NCI-H2107 treated with DMSO at 0.1 percent for 48 hours (cell line): ENCODE results near the gene MSN.
"Not testable (repeated sequence)": the region's sequence is repeated elsewhere in the genome, so short reads cannot be mapped to it uniquely, and the experiment has no call there.

ENCODE experiments used
- DNase-seq: peaks from one replicate; lab custom pipeline; 2025; ENCODE audit not compliant: unreplicated experiment; lab: John Stamatoyannopoulos, UW

MSN gene

DNA sequence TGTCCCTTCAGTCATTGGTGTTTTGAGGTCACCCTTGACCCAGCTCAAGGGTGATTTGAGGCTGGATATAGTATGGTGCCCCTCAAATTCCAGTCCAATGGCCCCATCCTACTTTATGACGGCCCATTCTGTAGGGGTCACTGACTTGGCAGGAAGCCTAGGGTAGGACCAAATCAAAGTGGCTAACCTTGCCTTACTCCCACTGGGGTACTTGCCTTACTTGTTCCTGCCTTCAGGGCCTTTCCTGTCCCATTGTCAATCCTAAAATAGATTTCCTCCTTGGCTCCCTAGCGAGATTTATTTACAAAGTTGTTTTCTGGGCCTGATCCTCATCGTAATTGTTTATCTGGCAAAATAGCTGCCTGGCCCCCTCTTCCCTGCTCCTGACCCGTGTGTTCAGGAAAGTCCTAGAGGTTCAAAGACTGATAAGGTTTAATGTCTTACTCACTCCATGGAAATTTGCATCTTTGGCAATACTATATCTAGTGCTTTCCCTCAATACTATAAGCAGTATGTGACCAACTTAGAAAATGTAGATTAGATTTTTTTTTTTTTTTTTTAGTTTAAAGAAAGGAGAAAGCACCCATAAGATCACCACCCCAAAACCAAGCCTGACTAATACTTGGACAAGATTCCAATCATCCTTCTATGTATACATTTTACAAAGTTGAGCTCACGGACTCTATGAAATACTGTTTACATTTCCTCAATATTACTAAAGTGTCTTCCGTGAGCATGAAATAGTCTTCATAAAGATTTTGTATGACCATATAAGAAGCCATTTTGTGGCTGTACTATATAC, 44.8 kb downstream of the MSN start:
- no peak for DNase-seq

DNA sequence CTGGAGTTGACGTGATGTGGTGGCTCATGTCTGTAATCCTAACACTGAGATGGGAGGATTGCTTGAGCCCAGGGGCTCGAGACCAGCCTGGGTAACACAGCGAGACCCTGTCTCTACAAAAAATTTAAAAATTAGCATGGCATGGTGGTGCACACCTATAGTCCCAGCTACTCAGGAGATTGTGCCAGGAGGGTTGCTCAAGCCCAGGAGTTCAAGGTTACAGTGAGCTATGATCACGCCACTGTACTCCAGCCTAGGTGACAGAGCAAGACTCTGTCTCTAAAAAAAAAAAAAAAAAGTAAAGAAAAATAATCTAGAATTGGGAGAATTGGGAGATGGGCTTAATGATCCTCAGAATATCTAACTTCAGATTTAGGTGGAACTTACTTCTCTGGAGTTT, 51.1 kb downstream of the MSN start:
- DNase-seq = no peak

DNA sequence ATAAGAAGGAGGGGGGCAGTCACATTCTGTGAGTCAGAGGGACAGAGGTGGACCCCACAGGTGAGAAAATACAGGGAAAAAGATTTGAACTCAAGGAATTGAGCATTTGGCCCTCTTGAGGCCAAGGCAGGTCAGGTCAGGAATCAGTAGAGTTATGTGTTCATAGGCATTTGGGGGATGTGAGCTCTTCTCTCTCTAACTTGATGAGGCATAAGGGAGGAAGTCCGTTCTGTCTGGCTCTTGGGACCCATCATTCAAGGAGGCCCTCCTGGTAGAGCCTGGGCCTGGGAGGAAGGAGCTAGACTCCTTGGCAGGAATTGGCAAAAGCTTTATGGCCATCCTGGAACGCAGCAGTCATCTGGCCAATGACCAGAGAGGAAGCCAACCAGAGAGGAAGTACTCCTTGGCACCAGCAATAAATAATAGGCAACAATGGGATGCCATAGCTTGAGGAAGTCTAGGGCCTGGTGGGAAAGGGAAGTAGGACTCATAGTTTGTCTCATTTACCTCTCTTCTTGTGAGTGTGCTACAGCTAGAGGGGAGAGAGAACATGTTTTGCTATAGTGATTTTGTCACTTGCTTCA, 53.0 kb downstream of the MSN start:
- no peak for DNase-seq

DNA sequence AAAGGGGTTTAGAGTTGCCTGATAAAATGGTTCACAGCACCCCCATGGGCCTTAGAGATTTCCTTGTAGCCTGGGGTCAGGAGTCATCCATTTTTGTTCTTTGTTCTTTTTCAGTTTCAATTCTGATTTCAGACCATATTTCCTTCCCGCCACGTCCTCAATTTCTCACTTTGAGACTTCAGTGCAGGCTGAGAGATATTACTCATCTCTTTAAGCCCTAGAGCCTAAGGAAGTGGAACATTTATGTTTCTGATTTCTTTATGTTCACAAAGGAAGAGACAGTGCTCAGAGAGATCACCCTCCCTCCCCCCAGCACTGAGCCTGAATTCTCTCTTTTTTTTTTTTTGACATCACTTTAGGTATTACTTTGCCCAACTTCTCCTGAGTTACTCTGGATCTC, 56.3 kb downstream of the MSN start:
- DNase-seq = no peak

DNA sequence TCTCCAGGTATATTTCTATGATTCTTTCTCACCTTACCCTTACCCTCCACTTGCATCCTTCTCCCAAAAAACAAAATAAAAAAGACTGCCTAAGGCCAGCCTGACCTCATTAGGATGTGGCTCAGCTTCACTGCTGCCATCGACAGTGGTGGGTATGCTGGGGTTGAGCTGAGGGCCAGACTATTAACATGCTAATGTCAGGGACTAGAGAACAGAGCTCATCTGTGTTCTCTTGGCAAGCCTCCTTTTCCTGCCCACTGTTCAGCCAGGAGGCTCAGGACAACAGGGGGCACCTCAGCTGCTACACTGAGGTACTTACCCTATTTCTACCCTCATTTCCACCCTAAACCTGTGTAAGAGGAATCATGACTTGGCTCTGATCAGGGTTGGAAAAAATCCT, 59.3 kb downstream of the MSN start:
- no peak for DNase-seq

DNA sequence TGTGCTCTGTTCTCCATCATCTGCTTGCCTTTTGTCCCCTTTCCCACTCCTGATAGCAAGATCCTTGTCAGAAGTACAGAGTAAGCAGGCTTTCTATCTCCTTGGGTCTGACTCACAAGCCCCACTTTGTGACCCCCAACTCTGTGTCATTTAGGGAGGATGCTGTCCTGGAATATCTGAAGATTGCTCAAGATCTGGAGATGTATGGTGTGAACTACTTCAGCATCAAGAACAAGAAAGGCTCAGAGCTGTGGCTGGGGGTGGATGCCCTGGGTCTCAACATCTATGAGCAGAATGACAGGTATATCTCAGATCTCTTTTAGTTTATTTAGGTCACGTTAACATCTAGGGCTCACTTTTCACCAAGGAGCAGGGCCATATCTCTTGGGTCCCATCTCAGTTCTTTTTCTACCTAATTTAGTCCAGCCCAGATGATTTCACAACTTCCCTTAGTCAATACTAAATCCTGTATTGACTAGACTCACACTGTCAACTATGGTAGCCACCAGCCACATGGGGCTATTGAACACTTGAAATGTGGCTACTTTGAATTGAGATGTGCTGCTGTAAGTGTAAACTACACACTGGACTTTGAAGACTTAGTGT, 64.3 kb downstream of the MSN start:
- no peak for DNase-seq

DNA sequence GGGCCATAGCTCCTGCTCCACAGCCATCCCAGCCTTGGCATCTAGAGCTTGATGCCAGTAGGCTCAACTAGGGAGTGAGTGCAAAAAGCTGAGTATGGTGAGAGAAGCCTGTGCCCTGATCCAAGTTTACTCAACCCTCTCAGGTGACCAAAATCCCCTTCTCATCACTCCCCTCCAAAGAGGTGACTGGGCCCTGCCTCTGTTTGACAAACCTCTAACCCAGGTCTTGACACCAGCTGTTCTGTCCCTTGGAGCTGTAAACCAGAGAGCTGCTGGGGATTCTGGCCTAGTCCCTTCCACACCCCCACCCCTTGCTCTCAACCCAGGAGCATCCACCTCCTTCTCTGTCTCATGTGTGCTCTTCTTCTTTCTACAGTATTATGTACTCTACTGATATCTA, 73.5 kb downstream of the MSN start:
- DNase-seq = no peak

DNA sequence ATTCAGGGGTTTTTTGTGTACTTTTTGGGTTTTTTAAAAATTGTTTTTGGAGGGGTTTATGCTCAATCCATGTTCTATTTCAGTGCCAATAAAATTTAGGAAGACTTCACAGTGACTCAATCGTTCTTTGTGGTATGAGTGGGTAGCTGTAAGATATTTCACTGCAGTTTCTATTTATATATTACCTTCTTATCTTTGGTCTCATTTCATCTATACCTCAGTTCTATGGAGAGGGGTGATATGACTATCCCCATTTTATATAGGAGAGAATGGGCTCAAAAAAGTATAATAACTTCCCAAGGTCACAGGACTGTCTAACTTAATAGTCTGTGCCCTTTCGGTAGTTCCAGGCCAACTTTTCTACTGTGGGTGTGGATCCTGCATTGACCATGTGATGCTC, 74.4 kb downstream of the MSN start:
- no peak for DNase-seq

DNA sequence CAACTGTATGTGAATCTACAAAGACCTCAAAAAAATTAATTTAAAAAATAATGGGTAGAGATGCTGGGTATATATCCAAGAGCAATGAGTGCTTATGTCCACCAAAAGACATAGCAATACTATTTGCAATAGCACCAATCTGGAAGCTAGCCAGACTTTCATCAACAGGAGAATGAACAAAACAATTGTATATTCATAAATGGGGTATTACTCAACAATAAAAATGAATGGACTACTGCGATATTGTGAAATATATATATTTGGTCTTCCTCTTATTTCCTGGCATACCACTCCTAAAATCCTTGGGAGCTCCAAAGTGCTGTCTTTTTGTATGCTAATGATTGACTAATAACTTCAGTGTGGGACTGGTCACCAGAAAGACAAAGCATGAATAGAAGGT, 77.5 kb downstream of the MSN start:
- no peak for DNase-seq

DNA sequence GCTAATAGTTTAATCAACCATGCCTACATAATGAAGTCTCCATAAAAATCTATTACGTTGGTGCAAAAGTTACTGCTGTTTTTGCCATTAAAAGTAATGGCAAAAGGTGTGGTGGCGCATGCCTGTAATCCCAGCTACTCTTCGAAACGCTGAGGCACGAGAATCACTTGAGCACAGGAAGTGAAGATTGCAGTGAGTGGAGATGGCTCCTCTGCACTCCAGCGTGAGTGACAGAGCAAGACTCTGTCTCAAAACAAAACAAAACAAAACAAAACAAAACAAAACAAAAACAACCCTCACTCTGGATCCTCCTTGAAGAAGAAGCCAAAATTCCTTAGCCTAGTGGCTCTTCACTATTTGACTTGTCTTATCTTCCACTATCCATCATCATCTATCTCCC, 78.0 kb downstream of the MSN start:
- DNase-seq = no peak

DNA sequence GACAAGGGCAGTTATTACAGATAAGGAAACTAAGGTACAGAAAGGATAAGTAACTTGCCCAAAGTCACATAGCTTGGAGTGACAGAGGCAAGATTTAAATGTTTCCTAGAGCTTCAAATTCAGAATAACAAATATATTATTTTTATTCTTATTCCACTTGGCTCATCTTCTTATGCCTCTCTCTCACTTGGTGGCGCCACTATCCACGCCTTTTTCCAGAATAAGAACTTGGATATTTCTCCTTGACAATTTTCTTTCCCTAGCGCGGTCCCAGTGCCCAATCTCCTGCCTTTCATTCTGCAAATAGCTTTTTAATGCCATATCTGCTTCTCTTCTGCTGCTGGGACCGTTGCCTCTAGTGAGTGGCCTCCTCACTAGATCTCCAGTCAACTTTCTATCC, 78.5 kb downstream of the MSN start:
- DNase-seq = no peak

DNA sequence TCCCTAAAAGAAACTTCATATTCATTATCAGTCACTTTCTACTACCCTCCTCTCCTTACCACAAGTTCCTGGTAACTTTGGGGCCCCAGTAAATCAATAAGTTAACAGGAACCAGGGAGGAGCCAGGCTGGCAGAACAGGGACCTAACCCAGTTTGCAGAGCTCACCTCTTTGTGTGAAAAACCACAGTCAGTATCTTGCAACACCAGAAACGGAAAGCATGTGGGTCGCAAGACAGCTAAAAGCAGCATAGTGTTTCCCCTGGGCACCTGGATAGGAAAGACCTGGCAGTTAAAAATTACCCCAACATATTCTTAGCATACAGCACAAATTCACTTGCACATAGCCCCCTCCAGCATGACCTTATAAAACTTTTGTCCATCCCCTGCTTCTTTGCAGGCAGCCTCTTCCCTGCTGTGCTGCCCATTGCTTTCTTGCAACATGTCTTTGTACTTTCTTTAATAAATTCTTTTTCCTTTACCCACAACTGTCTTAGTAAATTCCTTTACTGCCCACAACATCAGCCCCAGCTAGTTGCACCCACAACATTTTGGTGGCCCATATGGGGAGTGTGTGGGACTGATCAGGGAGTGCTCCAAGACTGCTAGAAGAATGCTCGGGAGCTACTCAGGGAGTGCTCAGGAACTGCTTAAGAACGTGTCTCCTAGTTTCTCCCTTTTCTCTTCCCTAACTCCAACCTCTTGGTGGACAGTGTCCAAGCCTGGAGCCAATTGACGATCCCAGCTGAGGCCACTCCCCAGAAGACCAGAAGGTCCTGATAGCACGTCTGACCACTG, 83.4 kb downstream of the MSN start:
- no peak for DNase-seq

DNA sequence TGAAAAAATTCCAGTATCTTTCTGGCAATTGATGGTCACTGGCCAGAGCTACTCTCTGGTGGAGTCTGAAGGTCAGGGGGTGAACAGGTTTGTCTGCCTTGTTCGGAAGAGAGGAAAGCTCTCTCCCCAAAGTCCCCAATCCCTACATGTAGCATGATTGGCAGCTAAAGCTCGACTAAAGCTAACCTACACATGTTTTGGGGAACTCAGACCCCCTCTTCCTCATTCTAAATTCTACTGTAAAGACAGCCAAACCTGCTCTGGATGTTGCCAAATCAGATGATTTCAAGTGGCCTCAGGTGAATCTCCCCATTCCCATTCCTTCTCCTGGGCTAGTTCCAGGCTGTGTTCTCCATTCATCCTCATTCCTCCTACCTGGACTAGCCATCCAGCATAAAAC, 84.1 kb downstream of the MSN start:
- DNase-seq = no peak

DNA sequence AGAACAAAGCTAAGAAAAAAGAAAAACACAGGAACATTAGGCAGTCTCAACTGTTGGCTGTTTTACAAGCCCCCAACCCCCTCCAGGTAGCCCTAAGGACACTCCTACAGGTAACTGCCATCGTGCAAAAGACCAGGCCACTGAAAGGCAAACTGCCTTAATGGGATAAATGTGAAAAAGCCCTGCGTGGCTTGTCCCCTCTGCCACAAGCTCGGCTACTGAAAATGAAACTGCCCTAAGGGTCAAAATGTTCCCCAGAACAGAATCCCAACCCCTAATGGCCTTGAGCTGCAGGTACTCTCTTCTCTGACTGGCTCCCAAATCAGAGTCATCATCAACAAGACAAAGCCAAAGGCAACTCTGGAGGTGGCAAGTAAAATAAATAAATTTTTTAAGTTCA, 84.8 kb downstream of the MSN start:
- no peak for DNase-seq

DNA sequence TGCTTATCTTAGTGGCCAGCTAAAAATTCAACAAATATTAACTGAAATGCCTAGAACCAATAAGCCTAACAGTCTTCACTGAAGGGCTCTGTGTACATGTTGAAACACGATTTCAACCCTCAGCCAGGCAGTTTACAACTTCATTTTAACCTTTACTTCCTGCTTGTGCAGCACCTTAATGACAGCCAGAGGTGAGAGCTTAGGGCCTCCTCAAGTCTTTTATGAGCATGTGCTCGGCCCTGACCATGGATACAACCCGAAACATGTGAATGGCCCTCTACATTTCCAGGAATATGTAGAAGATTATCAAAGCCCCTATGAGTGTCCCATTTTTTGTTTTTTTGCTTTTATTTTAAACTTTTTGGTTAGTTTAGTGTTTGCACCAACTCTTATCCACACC, 88.3 kb downstream of the MSN start:
- no peak for DNase-seq

DNA sequence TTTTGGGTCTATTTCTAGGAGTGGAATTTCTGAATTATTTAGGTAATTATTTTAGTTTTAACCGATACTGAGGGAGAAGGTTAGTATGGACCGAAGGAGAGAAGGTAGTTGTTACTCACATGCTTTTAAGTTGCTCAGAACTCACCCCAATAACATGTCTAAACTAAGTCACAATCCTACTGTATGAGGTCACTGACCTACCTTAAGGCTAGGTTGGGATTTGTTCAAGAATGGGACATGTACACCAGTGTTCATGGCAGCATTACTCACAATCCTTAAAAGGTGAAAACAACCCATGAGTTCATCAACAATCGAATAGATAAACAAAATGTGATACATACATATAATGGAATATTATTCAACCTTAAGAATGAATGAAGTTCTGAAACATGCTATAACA, 90.5 kb downstream of the MSN start:
- no peak for DNase-seq

DNA sequence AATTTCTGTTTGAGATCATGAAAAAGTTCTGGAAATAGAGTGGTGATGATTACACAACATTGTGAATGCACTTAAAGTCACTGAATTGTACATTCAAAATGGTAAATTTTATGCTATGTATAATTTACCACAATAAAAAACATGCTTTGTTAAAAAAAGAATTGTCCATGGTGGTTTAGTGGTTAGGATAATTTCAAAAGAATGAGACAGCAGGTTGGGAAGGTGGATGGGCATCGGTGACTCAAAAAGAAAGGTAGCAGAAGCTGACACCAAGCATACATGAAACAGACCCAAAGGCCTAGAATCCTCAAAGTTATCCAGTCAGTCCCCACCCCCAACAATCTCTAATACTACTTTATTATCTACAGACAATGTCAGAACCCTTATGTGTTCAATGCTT, 91.1 kb downstream of the MSN start:
- no peak for DNase-seq

DNA sequence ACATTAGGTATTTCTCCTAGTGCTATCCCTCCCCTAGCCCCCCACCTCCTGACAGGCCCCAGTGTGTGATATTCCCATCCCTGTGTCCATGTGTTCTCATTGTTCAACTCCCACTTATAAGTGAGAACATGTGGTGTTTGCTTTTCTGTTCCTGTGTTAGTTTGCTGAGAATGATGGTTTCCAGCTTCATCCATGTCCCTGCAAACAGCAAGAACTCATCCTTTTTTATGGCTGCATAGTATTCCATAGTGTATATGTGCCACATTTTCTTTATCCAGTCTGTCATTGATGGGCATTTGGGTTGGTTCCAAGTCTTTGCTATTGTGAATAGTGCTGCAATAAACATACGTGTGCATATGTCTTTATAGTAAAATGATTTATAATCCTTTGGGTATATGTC, 92.1 kb downstream of the MSN start:
- not testable (repeated sequence) for DNase-seq

DNA sequence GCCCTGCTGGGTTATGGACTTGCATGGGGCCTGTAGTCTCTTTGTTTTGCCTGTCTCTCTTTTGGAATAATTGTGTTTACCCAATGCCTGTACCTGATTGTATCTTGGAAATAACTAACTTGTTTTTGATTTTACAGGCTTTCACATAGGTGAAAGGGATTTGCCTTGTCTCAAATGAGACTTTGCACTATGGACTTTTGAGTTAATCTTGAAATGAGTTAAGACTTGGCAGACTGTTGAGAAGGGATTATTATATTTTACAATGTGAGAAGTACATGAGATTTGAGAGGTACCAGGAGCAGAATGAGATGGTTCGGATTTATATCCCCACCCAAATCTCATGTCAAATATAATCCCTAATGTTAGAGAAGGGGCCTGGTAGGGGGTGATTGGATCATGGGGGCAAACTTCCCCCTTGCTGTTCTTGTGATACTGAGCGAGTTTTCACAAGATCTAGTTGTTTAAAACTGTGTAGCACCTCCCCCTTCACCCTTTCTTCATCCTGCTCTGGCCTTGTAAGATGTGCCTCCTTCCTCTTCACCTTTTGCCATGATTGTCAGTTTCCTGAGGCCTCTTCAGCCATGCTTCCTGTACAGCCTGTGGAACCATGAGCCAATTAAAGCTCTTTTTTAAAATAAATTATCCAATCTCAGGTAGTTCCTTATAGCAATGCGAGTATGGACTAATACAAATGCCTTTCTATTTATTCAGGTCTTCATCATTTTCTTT, 102.3 kb downstream of the MSN start:
- no peak for DNase-seq

DNA sequence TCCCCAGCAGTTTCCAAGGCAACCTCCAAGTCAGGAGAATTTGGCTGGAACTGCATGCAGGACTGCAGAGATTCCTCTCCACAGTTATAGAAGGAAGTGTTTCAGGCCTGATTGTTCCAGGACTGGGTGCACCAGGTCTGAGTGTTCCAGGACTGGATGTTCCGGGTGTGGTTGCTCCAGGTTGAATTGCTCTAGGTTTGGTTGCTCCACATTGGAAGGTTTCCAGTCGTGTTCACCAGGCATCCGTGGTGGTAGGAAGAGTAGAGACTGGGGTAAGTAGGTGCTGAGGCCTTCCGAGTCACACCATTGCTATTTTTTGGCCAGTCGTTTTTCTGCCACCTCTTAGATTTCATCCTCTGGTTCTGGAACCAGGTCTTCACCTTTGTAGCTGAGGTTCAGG, 105.4 kb downstream of the MSN start:
- no peak for DNase-seq

DNA sequence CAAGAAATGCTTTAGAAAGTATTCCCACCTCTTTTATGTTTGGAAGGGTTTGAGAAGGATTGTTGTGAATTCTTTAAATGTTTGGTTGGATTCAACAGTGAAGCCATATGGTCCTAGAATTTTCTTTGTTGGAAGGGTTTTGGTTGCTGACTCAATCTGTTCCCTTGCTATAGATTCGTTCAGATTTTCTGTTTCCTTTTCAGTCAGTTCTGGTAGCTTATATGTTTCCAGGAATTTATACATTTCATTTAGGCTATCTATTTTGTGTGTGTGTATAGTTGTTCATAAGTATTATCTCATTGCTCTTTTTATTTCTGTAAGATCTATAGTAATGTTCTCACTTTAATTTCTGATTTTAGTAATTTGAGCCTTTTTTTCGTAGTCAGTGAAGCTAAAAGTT, 114.4 kb downstream of the MSN start:
- DNase-seq = no peak
